C4-2B (cell line): ENCODE results near the gene PHC3.
"Not testable (repeated sequence)": the region's sequence is repeated elsewhere in the genome, so short reads cannot be mapped to it uniquely, and the experiment has no call there.

Experiments used
- H3K27ac ChIP-seq: fragments of 450-650 bp; 2 replicates; pipeline ENCODE4 v1.5.1; 2017
- ZFX ChIP-seq: fragments of 450-650 bp; IDR thresholded peaks from 2 replicates; pipeline ENCODE4 v1.6.1; 2017
- TF ChIP-seq, protein P1 (sequence below): fragments of 450-650 bp; conservative IDR thresholded peaks from 2 replicates; pipeline ENCODE4 v1.5.1; 2017; ENCODE audit warnings: mild to moderate bottlenecking

Gene PHC3

GRCh38 chr3:170204023-170204472 lies 22.5 kb upstream of the PHC3 start:
- TF ChIP-seq, protein P1, sequence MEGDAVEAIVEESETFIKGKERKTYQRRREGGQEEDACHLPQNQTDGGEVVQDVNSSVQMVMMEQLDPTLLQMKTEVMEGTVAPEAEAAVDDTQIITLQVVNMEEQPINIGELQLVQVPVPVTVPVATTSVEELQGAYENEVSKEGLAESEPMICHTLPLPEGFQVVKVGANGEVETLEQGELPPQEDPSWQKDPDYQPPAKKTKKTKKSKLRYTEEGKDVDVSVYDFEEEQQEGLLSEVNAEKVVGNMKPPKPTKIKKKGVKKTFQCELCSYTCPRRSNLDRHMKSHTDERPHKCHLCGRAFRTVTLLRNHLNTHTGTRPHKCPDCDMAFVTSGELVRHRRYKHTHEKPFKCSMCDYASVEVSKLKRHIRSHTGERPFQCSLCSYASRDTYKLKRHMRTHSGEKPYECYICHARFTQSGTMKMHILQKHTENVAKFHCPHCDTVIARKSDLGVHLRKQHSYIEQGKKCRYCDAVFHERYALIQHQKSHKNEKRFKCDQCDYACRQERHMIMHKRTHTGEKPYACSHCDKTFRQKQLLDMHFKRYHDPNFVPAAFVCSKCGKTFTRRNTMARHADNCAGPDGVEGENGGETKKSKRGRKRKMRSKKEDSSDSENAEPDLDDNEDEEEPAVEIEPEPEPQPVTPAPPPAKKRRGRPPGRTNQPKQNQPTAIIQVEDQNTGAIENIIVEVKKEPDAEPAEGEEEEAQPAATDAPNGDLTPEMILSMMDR, result no peak
- TF ChIP-seq ZFX, result no peak
- H3K27ac ChIP-seq, result no peak overlapping the region

DNA sequence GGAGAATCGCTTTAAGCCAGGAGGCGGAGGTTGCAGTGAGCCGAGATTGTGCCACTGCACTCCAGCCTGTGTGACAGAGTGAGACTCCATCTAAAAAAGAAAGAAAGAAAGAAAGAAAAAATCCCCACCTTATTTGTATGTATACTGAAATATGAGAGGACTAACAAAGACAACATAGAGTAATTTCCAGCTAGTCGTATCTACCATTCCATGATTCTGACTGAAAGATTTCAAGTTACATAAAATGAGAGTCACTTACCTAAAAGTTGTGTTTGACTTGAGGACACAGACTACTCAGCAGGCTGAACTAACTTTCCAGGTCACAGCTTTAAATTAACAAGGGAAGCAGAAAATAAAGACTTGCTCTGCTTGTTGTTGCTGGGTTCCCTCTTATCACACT lies 21.9 kb upstream of the PHC3 start:
- no peak overlapping the region for H3K27ac ChIP-seq
- TF ChIP-seq, protein P1, result no peak
- no peak for TF ChIP-seq ZFX

DNA sequence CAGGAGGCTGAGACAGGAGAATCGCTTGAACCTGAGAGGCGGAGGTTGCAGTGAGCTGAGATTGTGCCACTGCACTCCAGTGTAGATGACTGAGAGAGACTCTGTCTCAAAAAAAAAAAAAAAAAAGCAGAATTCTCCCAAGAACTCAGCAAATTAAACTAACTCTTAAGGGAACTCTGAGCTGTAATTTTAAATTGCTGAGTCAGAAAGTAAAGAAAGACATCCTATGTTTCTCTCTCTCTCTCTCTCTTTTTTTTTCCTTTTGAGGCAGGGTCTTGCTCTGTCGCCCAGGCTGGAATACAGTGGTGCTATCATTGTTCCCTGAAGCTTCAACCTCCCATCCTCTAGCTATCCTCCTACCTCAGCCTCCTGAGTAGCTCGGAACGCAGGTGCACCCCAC lies 20.0 kb upstream of the PHC3 start:
- no peak overlapping the region for H3K27ac ChIP-seq
- TF ChIP-seq, protein P1, result no peak
- TF ChIP-seq ZFX, result no peak

GRCh38 chr3:170200987-170201386 lies 19.5 kb upstream of the PHC3 start:
- no peak overlapping the region for H3K27ac ChIP-seq
- TF ChIP-seq, protein P1, result no peak
- TF ChIP-seq ZFX, result no peak

GRCh38 chr3:170196833-170197232 lies 15.3 kb upstream of the PHC3 start:
- no peak overlapping the region for H3K27ac ChIP-seq
- TF ChIP-seq, protein P1, result no peak
- TF ChIP-seq ZFX, result no peak

DNA sequence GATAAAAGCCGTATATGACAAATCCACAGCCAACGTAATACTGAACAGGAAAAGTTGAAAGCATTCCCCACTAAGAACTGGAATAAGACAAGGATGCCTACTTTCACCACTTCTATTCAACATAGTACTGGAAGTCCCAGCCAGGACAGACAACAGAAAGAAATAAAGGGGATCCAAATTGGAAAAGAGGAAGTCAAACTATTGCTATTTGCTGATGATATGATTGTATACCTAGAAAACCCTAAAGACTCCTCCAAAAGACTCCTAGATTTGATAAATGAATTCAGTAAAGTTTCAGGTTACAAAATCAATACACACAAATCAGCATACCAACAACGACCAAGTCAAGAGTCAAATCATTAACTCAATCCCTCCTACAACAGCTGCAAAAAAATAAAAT lies 14.2 kb upstream of the PHC3 start:
- not testable (repeated sequence) for H3K27ac ChIP-seq

DNA sequence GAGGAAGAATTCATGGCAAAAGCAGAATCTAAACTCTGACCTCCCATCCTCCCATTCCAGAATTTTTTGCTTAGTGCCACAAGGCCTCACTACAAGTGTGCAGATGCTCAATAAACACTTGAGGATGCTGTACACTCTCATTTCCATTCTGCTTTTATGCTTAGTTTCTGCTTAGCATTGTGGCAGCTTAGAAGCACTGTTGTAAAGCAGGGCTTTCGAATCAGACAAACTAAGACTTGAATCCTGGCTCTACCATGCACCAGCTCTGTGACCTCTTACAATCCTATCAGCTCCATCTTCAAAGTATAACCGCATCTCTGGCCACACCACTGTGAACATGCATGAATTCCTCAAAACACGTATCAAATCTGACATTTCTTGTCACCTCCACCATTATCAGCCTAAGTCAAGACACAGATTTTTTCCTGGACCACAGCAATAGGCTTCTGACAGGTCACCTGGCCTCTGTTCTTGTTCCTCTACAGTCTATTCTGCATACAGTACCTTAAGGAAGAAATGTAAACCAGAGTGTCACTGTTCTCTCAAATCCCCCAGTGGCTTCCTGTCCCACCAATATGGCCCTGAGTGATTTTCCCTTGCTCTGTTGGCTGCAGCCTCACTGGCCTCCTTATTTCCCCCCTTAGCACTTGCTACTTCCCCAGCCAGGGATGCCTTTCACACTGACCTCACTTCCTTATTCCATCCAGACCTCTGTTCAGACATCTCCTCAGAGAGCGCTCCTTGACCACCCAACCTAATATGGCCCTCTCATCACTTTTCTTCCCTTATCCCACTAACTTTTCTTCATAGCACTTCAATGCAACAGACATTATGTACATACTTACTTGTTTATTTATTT lies 8.1 kb upstream of the PHC3 start:
- no peak overlapping the region for H3K27ac ChIP-seq
- TF ChIP-seq, protein P1, result peak; percentile 65
- TF ChIP-seq ZFX, result no peak
